Sigmoid colon (tissue), 7 donors: ENCODE results near the gene PRKD1. TPM values are rescaled to one million over a fixed set of nuclear protein-coding genes. Genes with fewer than 3 reads are reported as not detected.

ENCODE experiments used
- DNase-seq: peaks from one replicate; pipeline ENCODE4 v3.0.0-alpha.2; 2019
- H3K27ac ChIP-seq, 4 donors: fragments of 200-600 bp; sonication (generic); one replicate each; pipeline ENCODE4 v1.5.1; 2016 to 2019; ENCODE audit warnings: mild to moderate bottlenecking in 1 of 4
- H3K27me3 ChIP-seq, 3 donors: fragments of 200-600 bp; sonication (generic); one replicate each; pipeline ENCODE4 v1.5.1; 2019; ENCODE audit warnings: mild to moderate bottlenecking in 1 of 3
- H3K36me3 ChIP-seq, 4 donors: fragments of 200-600 bp; sonication (generic); one replicate each; pipeline ENCODE4 v1.5.1; 2016 to 2019
- H3K4me1 ChIP-seq, 4 donors: fragments of 200-600 bp; sonication (generic); one replicate each; pipeline ENCODE4 v1.5.1; 2017 to 2019
- H3K4me3 ChIP-seq, 4 donors: fragments of 200-600 bp; sonication (generic); one replicate each; pipeline ENCODE4 v1.5.1; 2017 to 2019; ENCODE audit warnings: mild to moderate bottlenecking in 2 of 4, moderate library complexity in 1 of 4
- H3K9me3 ChIP-seq, 4 donors: fragments of 200-600 bp in 3 of 4; sonication (generic) in 3 of 4; one replicate each; pipeline versions ENCODE4 v1.5.1 to v1.6.1; 2013 to 2019
- CTCF ChIP-seq, 4 experiments: fragments of 450-650 bp in 3 of 4; fragments of 200-600 bp in 1 of 4; IDR thresholded peaks; one replicate each; pipeline ENCODE4 v1.5.1; 2016 to 2019; ENCODE audit warnings: antibody characterized with exemption in 4 of 4, mild to moderate bottlenecking in 3 of 4, moderate library complexity in 2 of 4
- EP300 ChIP-seq, 4 donors: sonication (generic); formaldehyde crosslinking; IDR thresholded peaks; one replicate each; pipeline ENCODE4 v1.6.1; 2017; ENCODE audit warnings: antibody characterized with exemption in 4 of 4
- POLR2A ChIP-seq, 2 donors: fragments of 450-650 bp; IDR thresholded peaks; one replicate each; pipeline ENCODE4 v1.6.1; 2016; ENCODE audit warnings: antibody characterized with exemption in 2 of 2, mild to moderate bottlenecking in 2 of 2, moderate library complexity in 2 of 2
- POLR2AphosphoS5 ChIP-seq, 4 donors: sonication (generic); formaldehyde crosslinking; IDR thresholded peaks; one replicate each; pipeline ENCODE4 v1.6.1; 2017; ENCODE audit warnings: antibody characterized with exemption in 4 of 4
- WGBS, 2 donors: extraction: QIAGEN DNeasy Blood & Tissue Kit; methylation state at CpG; one replicate each; pipeline ENCODE4 v1.1.7; 2013; 5-methylcytosine and 5-hydroxymethylcytosine counted together
- intact Hi-C: fragments of 100-400 bp; cut with DNase I; formaldehyde crosslinking; loops from one replicate; pipeline ENCODE4 v1.15.1; 2023
- polyA plus RNA-seq, 3 donors: library from polyadenylated mRNA; stranded (reverse); fragments of 200-250 nt; gene quantifications; one replicate each; pipeline ENCODE4 v1.2.3, GENCODE V29; 2013
- total RNA-seq, 4 donors: library from RNA; depleted of rRNA; stranded (reverse); fragments of >200 nt; gene quantifications; one replicate each; pipeline ENCODE4 v1.1.0, GENCODE V29; 2016
- donor health status: healthy with polysubstance abuse.
- donor health status: Bipolar disorder and iron deficiency.
- donor health status: healthy.

PRKD1 gene
- total and polyA plus RNA-seq, 7 donors, result 0.46 to 27.1 (median 14.5) TPM

GRCh38 chr14:29652571-29652970 lies 275.1 kb downstream of the PRKD1 start:
- H3K4me3 ChIP-seq, result no peak overlapping the region
- H3K36me3 ChIP-seq, result no peaks in the 10 kb centered on the region
- no peak for TF ChIP-seq EP300 (IDR thresholded peaks at IDR 0.05)
- DNase-seq, result no peak
- H3K27ac ChIP-seq, result peak overlapping the region in 1 of 4 donors; percentile 19
- H3K4me1 ChIP-seq, result peaks cover 0 to 31% (median 18%) of the 10 kb centered on the region in 4 donors
- H3K27me3 ChIP-seq, result no peaks in the 10 kb centered on the region
- intact Hi-C loops, result no loop called here
- peaks cover 0 to 7% (median under 1%) of the 10 kb centered on the region in 4 donors for H3K9me3 ChIP-seq

- H3K27me3 ChIP-seq, result no peaks in the 10 kb centered on the region
- H3K9me3 ChIP-seq, result peaks cover 0 to 11% (median 2%) of the 10 kb centered on the region in 4 donors
- H3K4me3 ChIP-seq, result no peak overlapping the region
- intact Hi-C loops, result no loop called here
- H3K36me3 ChIP-seq, result no peaks in the 10 kb centered on the region
- TF ChIP-seq CTCF (IDR thresholded peaks at IDR 0.05) (no peak), POLR2AphosphoS5 (IDR thresholded peaks at IDR 0.05) (no peak), POLR2A (IDR thresholded peaks at IDR 0.05) (no peak), EP300 (IDR thresholded peaks at IDR 0.05) (no peak)
- DNase-seq, result no peak
- H3K27ac ChIP-seq, result no peak overlapping the region
- 82 to 89% methylated on average over 4 of the region's 4 CpGs for WGBS, 2 donors
- H3K4me1 ChIP-seq, result peaks cover 0 to 31% (median 18%) of the 10 kb centered on the region in 4 donors
These were observed 276.9 kb downstream of the PRKD1 start for GRCh38 chr14:29650554-29651269.

GRCh38 chr14:29649170-29649569 lies 278.5 kb downstream of the PRKD1 start:
- Histone ChIP-seq H3K36me3 (no peaks in the 10 kb centered on the region), H3K27ac (no peak overlapping the region)
- WGBS, 2 donors, result 86% methylated on average over 3 of the region's 3 CpGs

GRCh38 chr14:29648045-29648444 lies 279.6 kb downstream of the PRKD1 start:
- Histone ChIP-seq H3K4me3 (no peak overlapping the region), H3K4me1 (peaks cover 0 to 28% (median 11%) of the 10 kb centered on the region in 4 donors), H3K9me3 (peaks cover 0 to 11% (median 2%) of the 10 kb centered on the region in 4 donors), H3K36me3 (no peaks in the 10 kb centered on the region), H3K27ac (no peak overlapping the region), H3K27me3 (no peaks in the 10 kb centered on the region)
- TF ChIP-seq POLR2A (IDR thresholded peaks at IDR 0.05), result no peak
- TF ChIP-seq POLR2AphosphoS5 (IDR thresholded peaks at IDR 0.05), result no peak
- no peak for TF ChIP-seq CTCF (IDR thresholded peaks at IDR 0.05)
- TF ChIP-seq EP300 (IDR thresholded peaks at IDR 0.05), result no peak
- intact Hi-C loops, result no loop called here
- DNase-seq, result no peak

More at GRCh38 chr14:29649170-29649569, 278.5 kb downstream of the PRKD1 start:
- Histone ChIP-seq H3K27me3 (no peaks in the 10 kb centered on the region), H3K4me3 (no peak overlapping the region), H3K9me3 (peaks cover 0 to 11% (median 2%) of the 10 kb centered on the region in 4 donors), H3K4me1 (peaks cover 0 to 20% (median 11%) of the 10 kb centered on the region in 4 donors)
- TF ChIP-seq POLR2A (IDR thresholded peaks at IDR 0.05) (no peak), POLR2AphosphoS5 (IDR thresholded peaks at IDR 0.05) (no peak), EP300 (IDR thresholded peaks at IDR 0.05) (no peak), CTCF (IDR thresholded peaks at IDR 0.05) (no peak)
- intact Hi-C loops, result no loop called here
- DNase-seq, result no peak

- H3K27me3 ChIP-seq, result no peaks in the 10 kb centered on the region
- H3K4me3 ChIP-seq, result no peak overlapping the region
- H3K4me1 ChIP-seq, result peaks cover 0 to 7% (median 2%) of the 10 kb centered on the region in 4 donors
- WGBS, 2 donors, result 66 to 83% methylated on average over 1 of the region's 1 CpG
- no peaks in the 10 kb centered on the region for H3K36me3 ChIP-seq
- H3K27ac ChIP-seq, result no peak overlapping the region
- intact Hi-C loops, result no loop called here
- H3K9me3 ChIP-seq, result peaks cover 0 to 11% (median 2%) of the 10 kb centered on the region in 4 donors
- no peak for DNase-seq
- no peak for TF ChIP-seq EP300 (IDR thresholded peaks at IDR 0.05)
- TF ChIP-seq POLR2AphosphoS5 (IDR thresholded peaks at IDR 0.05), result no peak
- no peak for TF ChIP-seq POLR2A (IDR thresholded peaks at IDR 0.05)
These were observed 282.5 kb downstream of the PRKD1 start for GRCh38 chr14:29645117-29645516.
